Left ventricle myocardium inferior (tissue), 1 donor: Measurements from ENCODE around the gene CCDC141. TPM values are rescaled to one million over a fixed set of nuclear protein-coding genes. Genes with fewer than 3 reads are reported as not detected.

ENCODE experiments used
- DNase-seq: peaks from one replicate; pipeline ENCODE4 v3.0.0-alpha.2; 2020
- H3K27ac ChIP-seq: fragments of 200-600 bp; replicated peaks from 2 replicates; pipeline ENCODE4 v1.8.0; 2021
- H3K27me3 ChIP-seq: fragments of 200-600 bp; 2 replicates; pipeline ENCODE4 v1.8.0; 2021; ENCODE audit warnings: low read depth
- H3K36me3 ChIP-seq: fragments of 200-600 bp; 2 replicates; pipeline ENCODE4 v1.8.0; 2021
- H3K4me1 ChIP-seq: fragments of 200-600 bp; 2 replicates; pipeline ENCODE4 v1.8.0; 2021
- H3K4me3 ChIP-seq: fragments of 200-600 bp; 2 replicates; pipeline ENCODE4 v1.8.0; 2021; ENCODE audit warnings: mild to moderate bottlenecking, moderate library complexity
- H3K9me3 ChIP-seq: fragments of 200-600 bp; replicated peaks from 2 replicates; pipeline ENCODE4 v1.8.0; 2021
- CTCF ChIP-seq: fragments of 200-600 bp; IDR thresholded peaks from 2 replicates; pipeline ENCODE4 v1.8.0; 2021; ENCODE audit warnings: antibody characterized with exemption, mild to moderate bottlenecking, borderline replicate concordance
- intact Hi-C: fragments of 100-400 bp; cut with micrococcal nuclease; formaldehyde crosslinking; loops from one replicate; pipeline ENCODE4 v1.11.0; 2022
- total RNA-seq: library from RNA; stranded (reverse); fragmentation: NEBNext Ultra II Directional; extraction: Animal tissue kit (Norgen Biotek cat#: 25700); gene quantifications from one replicate; pipeline ENCODE4 v1.2.1, GENCODE V29; 2021
- donor health status: DM: no; HTN: yes; CAD: no; lungs with severe emphysema.

CCDC141 gene
- total RNA-seq, 1 donor from 2014 or later = 208 TPM

- Histone ChIP-seq H3K27me3 (no peaks in the 10 kb centered on the region), H3K9me3 (no peaks in the 10 kb centered on the region), H3K4me3 (no peak overlapping the region), H3K36me3 (no peaks in the 10 kb centered on the region), H3K4me1 (peaks cover 44% of the 10 kb centered on the region), H3K27ac (no peak overlapping the region)
- TF ChIP-seq CTCF = peak; percentile 92
- DNase-seq = peak; percentile 83
- intact Hi-C loops = loop anchor here (1.0 kb wide), 1 partner anchor 118 kb away; no protein-coding TSS in a partner anchor
Measured at GRCh38 chr2:178914259-178914849, 135.6 kb downstream of the CCDC141 start.

- no peak for DNase-seq
- no peak overlapping the region for H3K4me3 ChIP-seq
- intact Hi-C loops = no loop called here
- H3K27ac ChIP-seq = no peak overlapping the region
- H3K36me3 ChIP-seq = no peaks in the 10 kb centered on the region
- H3K4me1 ChIP-seq = peaks cover 49% of the 10 kb centered on the region
- no peaks in the 10 kb centered on the region for H3K9me3 ChIP-seq
- H3K27me3 ChIP-seq = no peaks in the 10 kb centered on the region
- TF ChIP-seq CTCF = no peak
Measured at GRCh38 chr2:178913049-178913441, 136.9 kb downstream of the CCDC141 start.

- intact Hi-C loops = no loop called here
Measured at GRCh38 chr2:178912416-178913048, 137.4 kb downstream of the CCDC141 start.

GRCh38 chr2:178911039-178911438, 138.9 kb downstream of the CCDC141 start:
- Histone ChIP-seq H3K27me3 (no peaks in the 10 kb centered on the region), H3K4me3 (no peak overlapping the region), H3K9me3 (no peaks in the 10 kb centered on the region), H3K27ac (peak overlapping the region; percentile 73), H3K4me1 (peaks cover 50% of the 10 kb centered on the region), H3K36me3 (no peaks in the 10 kb centered on the region)
- no peak for TF ChIP-seq CTCF
- intact Hi-C loops = no loop called here
- DNase-seq = no peak

More at GRCh38 chr2:178912416-178913048, 137.4 kb downstream of the CCDC141 start:
- Histone ChIP-seq H3K27me3 (no peaks in the 10 kb centered on the region), H3K27ac (no peak overlapping the region), H3K4me3 (no peak overlapping the region), H3K4me1 (peaks cover 49% of the 10 kb centered on the region), H3K36me3 (no peaks in the 10 kb centered on the region), H3K9me3 (no peaks in the 10 kb centered on the region)
- no peak for TF ChIP-seq CTCF
- no peak for DNase-seq

GRCh38 chr2:178910005-178910404, 139.9 kb downstream of the CCDC141 start:
- peak overlapping the region; percentile 73 for H3K27ac ChIP-seq

More at GRCh38 chr2:178910005-178910404, 139.9 kb downstream of the CCDC141 start:
- no peak for TF ChIP-seq CTCF
- Histone ChIP-seq H3K27me3 (no peaks in the 10 kb centered on the region), H3K9me3 (no peaks in the 10 kb centered on the region), H3K4me1 (peaks cover 53% of the 10 kb centered on the region), H3K36me3 (peaks cover 3% of the 10 kb centered on the region), H3K4me3 (peak overlapping the region; percentile 29)
- no peak for DNase-seq
- intact Hi-C loops = no loop called here
